ENCODE measurements around the gene RBMS3.

- no peak for TF ChIP-seq CTCF (IDR thresholded peaks at IDR 0.05)
- no peak for TF ChIP-seq POLR2A (IDR thresholded peaks at IDR 0.05)
- TF ChIP-seq EP300 (IDR thresholded peaks at IDR 0.05; ENCODE audit: low read depth): no peak
- no peak for TF ChIP-seq POLR2AphosphoS5 (IDR thresholded peaks at IDR 0.05)
Observed at GRCh38 chr3:29283231-29284119, 2.6 kb downstream of the RBMS3 start.
